SK-N-SH (cell line): Measurements from ENCODE around the gene PDCD6IP. TPM values are rescaled to one million over a fixed set of nuclear protein-coding genes. Genes with fewer than 3 reads are reported as not detected.

Experiments used
- CTCF ChIA-PET: fragments of 300-600, 350-600 bp; formaldehyde crosslinking; extraction: SDS; loops from one replicate; lab custom pipeline; 2021; lab: Yijun Ruan, JAX
- POLR2A ChIA-PET: fragments of 350-600 bp; sonication (Branson Sonifier 250); formaldehyde crosslinking; extraction: SDS; loops from one replicate; lab custom pipeline; 2020; ENCODE audit warnings: antibody characterized with exemption, inconsistent platforms; lab: Yijun Ruan, JAX
- DNase-seq: peaks from one replicate; pipeline ENCODE4 v3.0.0; 2012
- H2AFZ ChIP-seq: fragments of 200-600 bp; sonication (generic); 2 replicates; pipeline ENCODE4 v1.8.1; 2016; ENCODE audit warnings: antibody characterized with exemption, mild to moderate bottlenecking, low read depth
- H3F3A ChIP-seq: fragments of 200-600 bp; sonication (generic); replicated peaks from 2 replicates; pipeline ENCODE3; 2016; ENCODE audit warnings: antibody characterized with exemption, mild to moderate bottlenecking; ENCODE audit not compliant: insufficient read depth
- H3K27ac ChIP-seq, 2 experiments: fragments of 200-500 bp in 1 of 2; fragments of 200-600 bp in 1 of 2; sonication (Bioruptor generic) in 1 of 2; sonication (generic), shearing (Covaris generic) in 1 of 2; 2 replicates each; pipeline versions ENCODE4 v1.5.1 to v1.6.1; 2014 to 2016; ENCODE audit warnings: low read depth in 2 of 2, inconsistent platforms in 1 of 2, low read length in 1 of 2, mild to moderate bottlenecking in 1 of 2, mixed read lengths in 1 of 2
- H3K27me3 ChIP-seq: fragments of 200-600 bp; sonication (generic), shearing (Covaris generic); 2 replicates; pipeline ENCODE4 v1.6.1; 2016; ENCODE audit warnings: mixed run types; ENCODE audit not compliant: insufficient read depth
- H3K36me3 ChIP-seq, 2 experiments: fragments of 200-500 bp in 1 of 2; fragments of 200-600 bp in 1 of 2; sonication (Bioruptor generic) in 1 of 2; sonication (generic) in 1 of 2; replicated peaks in 1 of 2; 2 replicates each; pipeline versions ENCODE3 to v1.5.1; 2014 to 2016; ENCODE audit warnings: low read length in 1 of 2, mild to moderate bottlenecking in 1 of 2; ENCODE audit not compliant: insufficient read depth in 2 of 2, control insufficient read depth in 1 of 2
- H3K4me1 ChIP-seq, 2 experiments: fragments of 200-500 bp in 1 of 2; fragments of 200-600 bp in 1 of 2; sonication (Bioruptor generic) in 1 of 2; sonication (generic), shearing (Covaris generic) in 1 of 2; 2 replicates each; pipeline versions ENCODE4 v1.5.1 to v1.6.1; 2014 to 2016; ENCODE audit warnings: low read depth in 1 of 2, low read length in 1 of 2, mixed run types in 1 of 2; ENCODE audit not compliant: insufficient read depth in 2 of 2, control insufficient read depth in 1 of 2
- H3K4me2 ChIP-seq: fragments of 200-600 bp; sonication (generic), shearing (Covaris generic); 2 replicates; pipeline ENCODE4 v1.6.1; 2017; ENCODE audit warnings: mixed run types
- H3K4me3 ChIP-seq, 2 experiments: fragments of 200-500 bp in 1 of 2; fragments of 200-600 bp in 1 of 2; sonication (Bioruptor generic) in 1 of 2; sonication (generic), shearing (Covaris generic) in 1 of 2; 2 replicates each; pipeline versions ENCODE4 v1.5.1 to v1.8.1; 2014 to 2016; ENCODE audit warnings: low read depth in 2 of 2, inconsistent platforms in 1 of 2, low read length in 1 of 2, mild to moderate bottlenecking in 1 of 2, mixed read lengths in 1 of 2, moderate library complexity in 1 of 2
- H3K79me2 ChIP-seq: fragments of 200-600 bp; sonication (generic); 2 replicates; pipeline ENCODE4 v1.8.1; 2017; ENCODE audit warnings: mild to moderate bottlenecking; ENCODE audit not compliant: insufficient read depth
- H3K9ac ChIP-seq: fragments of 200-600 bp; sonication (generic); 2 replicates; pipeline ENCODE4 v1.6.1; 2017; ENCODE audit warnings: mixed run types
- H3K9me2 ChIP-seq: fragments of 200-600 bp; sonication (generic); 2 replicates; pipeline ENCODE4 v1.6.1; 2017; ENCODE audit warnings: mixed run types
- H3K9me3 ChIP-seq: fragments of 200-600 bp; sonication (generic); 2 replicates; pipeline ENCODE4 v1.6.1; 2017; ENCODE audit warnings: mixed run types, mild to moderate bottlenecking, moderate library complexity
- H4K20me1 ChIP-seq: fragments of 200-600 bp; sonication (generic); 2 replicates; pipeline ENCODE4 v1.6.1; 2017; ENCODE audit warnings: mild to moderate bottlenecking, mixed run types; ENCODE audit not compliant: insufficient read depth
- FOSL2 ChIP-seq: IDR thresholded peaks from 2 replicates; pipeline ENCODE4 v1.4.0; 2012; ENCODE audit warnings: low read depth, mild to moderate bottlenecking, moderate library complexity, borderline replicate concordance
- FOXJ3 ChIP-seq: sonication (generic); formaldehyde crosslinking; IDR thresholded peaks from 2 replicates; pipeline ENCODE4 v1.5.1; 2020; ENCODE audit warnings: mild to moderate bottlenecking, missing genetic modification reagents
- FOXM1 ChIP-seq: IDR thresholded peaks from 2 replicates; pipeline ENCODE4 v1.4.0; 2012; ENCODE audit warnings: low read depth, mild to moderate bottlenecking
- JUND ChIP-seq: IDR thresholded peaks from 2 replicates; pipeline ENCODE4 v1.4.0; 2012
- MXI1 ChIP-seq: IDR thresholded peaks from 2 replicates; pipeline ENCODE4 v1.6.1; 2012; ENCODE audit warnings: mild to moderate bottlenecking, low read depth, low read length, improper control_type of control experiment
- NFIC ChIP-seq: IDR thresholded peaks from 2 replicates; pipeline ENCODE4 v1.4.0; 2012; ENCODE audit warnings: borderline replicate concordance
- PBX3 ChIP-seq: IDR thresholded peaks from 2 replicates; pipeline ENCODE4; 2012
- RAD21 ChIP-seq: IDR thresholded peaks from 2 replicates; pipeline ENCODE4 v1.6.1; 2012; ENCODE audit warnings: mild to moderate bottlenecking, low read length
- RCOR1 ChIP-seq: fragments of 150-350 bp; IDR thresholded peaks from 2 replicates; pipeline ENCODE4 v1.6.1; 2017; ENCODE audit warnings: antibody characterized with exemption, low read length
- REST ChIP-seq: IDR thresholded peaks from 2 replicates; pipeline ENCODE4 v1.6.1; 2012; ENCODE audit warnings: mild to moderate bottlenecking, low read depth, low read length, moderate library complexity
- SIN3A ChIP-seq: IDR thresholded peaks from 2 replicates; pipeline ENCODE4 v1.6.1; 2012; ENCODE audit warnings: low read depth, mild to moderate bottlenecking, low read length, moderate library complexity, borderline replicate concordance
- TEAD4 ChIP-seq: IDR thresholded peaks from 2 replicates; pipeline ENCODE4 v1.4.0; 2012; ENCODE audit warnings: mild to moderate bottlenecking, borderline replicate concordance; ENCODE audit not compliant: insufficient read depth
- YY1 ChIP-seq: IDR thresholded peaks from 2 replicates; pipeline ENCODE4 v1.4.0; 2012; ENCODE audit warnings: low read depth, mild to moderate bottlenecking
- WGBS: methylation state at CpG from one replicate; pipeline ENCODE4 v1.1.6; 2017; ENCODE audit warnings: low lambda C conversion rate; 5-methylcytosine and 5-hydroxymethylcytosine counted together
- polyA plus RNA-seq, 3 experiments: library from polyadenylated mRNA; depleted of rRNA; stranded (reverse); fragments of >200 nt; gene quantifications; 2 replicates each; pipeline ENCODE4 v1.2.3, GENCODE V29; 2012
- TF ChIP-seq, protein P1 (sequence below): fragments of 150-350 bp; IDR thresholded peaks from 2 replicates; pipeline ENCODE4 v1.6.1; 2016; ENCODE audit warnings: mild to moderate bottlenecking, low read depth, low read length
- TF ChIP-seq, protein P2 (sequence below): IDR thresholded peaks from 2 replicates; pipeline ENCODE4 v1.4.0; 2012; ENCODE audit warnings: low read depth, borderline replicate concordance

Gene PDCD6IP
- polyA plus RNA-seq, 1 of the 3 experiments (the other 2 are of a cell fraction) = 49.1 TPM

- Histone ChIP-seq H3K27me3 (no peaks in the 10 kb centered on the region), H3F3A (no peaks in the 10 kb centered on the region), H4K20me1 (no peaks in the 10 kb centered on the region), H3K9me3 (no peaks in the 10 kb centered on the region), H2AFZ (no peak overlapping the region), H3K4me1 (peaks cover 0 to 10% of the 10 kb centered on the region in 2 experiments; a peak in 3 of 4 replicates), H3K27ac (no peak overlapping the region), H3K9ac (no peak overlapping the region), H3K79me2 (no peaks in the 10 kb centered on the region), H3K4me2 (no peak overlapping the region), H3K9me2 (no peaks in the 10 kb centered on the region), H3K4me3 (no peak overlapping the region), H3K36me3 (no peaks in the 10 kb centered on the region)
- 63% methylated on average over 3 of the region's 6 CpGs for WGBS
- TF ChIP-seq, protein P1, sequence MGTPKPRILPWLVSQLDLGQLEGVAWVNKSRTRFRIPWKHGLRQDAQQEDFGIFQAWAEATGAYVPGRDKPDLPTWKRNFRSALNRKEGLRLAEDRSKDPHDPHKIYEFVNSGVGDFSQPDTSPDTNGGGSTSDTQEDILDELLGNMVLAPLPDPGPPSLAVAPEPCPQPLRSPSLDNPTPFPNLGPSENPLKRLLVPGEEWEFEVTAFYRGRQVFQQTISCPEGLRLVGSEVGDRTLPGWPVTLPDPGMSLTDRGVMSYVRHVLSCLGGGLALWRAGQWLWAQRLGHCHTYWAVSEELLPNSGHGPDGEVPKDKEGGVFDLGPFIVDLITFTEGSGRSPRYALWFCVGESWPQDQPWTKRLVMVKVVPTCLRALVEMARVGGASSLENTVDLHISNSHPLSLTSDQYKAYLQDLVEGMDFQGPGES = no peak
- TF ChIP-seq FOXJ3 (CRISPR knock-in tag) (no peak), JUND (no peak), RCOR1 (no peak), FOSL2 (no peak), FOXM1 (no peak), TEAD4 (no peak), PBX3 (no peak), NFIC (no peak), MXI1 (no peak), SIN3A (no peak), REST (no peak), YY1 (no peak), RAD21 (no peak)
- TF ChIP-seq, protein P2, sequence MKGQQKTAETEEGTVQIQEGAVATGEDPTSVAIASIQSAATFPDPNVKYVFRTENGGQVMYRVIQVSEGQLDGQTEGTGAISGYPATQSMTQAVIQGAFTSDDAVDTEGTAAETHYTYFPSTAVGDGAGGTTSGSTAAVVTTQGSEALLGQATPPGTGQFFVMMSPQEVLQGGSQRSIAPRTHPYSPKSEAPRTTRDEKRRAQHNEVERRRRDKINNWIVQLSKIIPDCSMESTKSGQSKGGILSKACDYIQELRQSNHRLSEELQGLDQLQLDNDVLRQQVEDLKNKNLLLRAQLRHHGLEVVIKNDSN = no peak
- ChIA-PET CTCF (interaction anchor here (0.8 to 3.9 kb wide), 11 partner anchors 7 to 802 kb away, joined by 3 to 50 read pairs (median 8); no protein-coding TSS in a partner anchor), POLR2A (no interaction called here)
- no peak for DNase-seq
Measured at GRCh38 chr3:33882296-33882695, 83.9 kb downstream of the PDCD6IP start.
